Midbrain (tissue), 1 donor: Measurements from ENCODE around the gene CRYGB.
"Not testable (repeated sequence)": the region's sequence is repeated elsewhere in the genome, so short reads cannot be mapped to it uniquely, and the experiment has no call there.

Experiments used
- DNase-seq: peaks from one replicate; lab custom pipeline; 2025; lab: John Stamatoyannopoulos, UW

The CRYGB gene

GRCh38 chr2:208150094-208150493, 4.1 kb upstream of the CRYGB start:
- DNase-seq = no peak

DNA sequence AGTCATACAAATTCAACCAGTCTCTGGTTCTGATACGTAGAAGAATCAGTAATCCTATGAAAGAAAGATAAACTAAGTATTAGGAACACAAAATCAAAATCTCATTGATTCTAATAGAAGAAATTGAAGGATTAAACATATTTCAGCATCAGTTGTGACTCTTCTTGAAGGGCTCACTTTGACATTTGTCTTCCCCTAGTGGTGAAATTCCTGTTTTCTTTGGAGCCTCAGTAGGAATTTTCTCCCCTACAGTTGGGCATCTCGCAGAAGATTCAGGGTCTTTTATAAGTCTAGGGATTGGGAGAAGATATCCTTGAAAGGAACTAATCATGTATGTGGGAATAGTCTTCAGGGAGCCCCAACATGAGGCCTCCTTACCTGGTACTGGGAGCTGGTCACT, 2.8 kb upstream of the CRYGB start:
- no peak for DNase-seq

- no peak for DNase-seq
Observed at GRCh38 chr2:208147759-208148158, 1.8 kb upstream of the CRYGB start.

DNA sequence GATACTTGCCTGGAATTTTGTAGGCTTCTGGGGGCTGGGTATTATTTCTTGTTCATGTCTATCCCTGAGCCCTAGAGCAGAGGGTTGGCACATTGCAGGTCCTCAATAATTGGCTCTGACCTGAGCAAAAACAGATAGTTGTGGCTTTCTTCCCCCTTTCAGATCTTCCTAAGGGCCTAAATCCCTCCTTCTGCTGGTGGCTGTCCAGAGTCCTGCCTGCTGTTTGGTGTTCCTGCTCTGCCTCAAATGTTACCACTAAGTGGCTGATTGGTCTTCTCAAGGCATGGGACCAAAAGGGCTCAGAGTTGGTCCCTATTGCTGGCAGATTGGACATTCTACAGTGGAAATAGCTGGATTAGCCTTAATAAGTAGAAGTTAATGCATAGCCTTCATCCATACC, 1.1 kb upstream of the CRYGB start:
- no peak for DNase-seq

DNA sequence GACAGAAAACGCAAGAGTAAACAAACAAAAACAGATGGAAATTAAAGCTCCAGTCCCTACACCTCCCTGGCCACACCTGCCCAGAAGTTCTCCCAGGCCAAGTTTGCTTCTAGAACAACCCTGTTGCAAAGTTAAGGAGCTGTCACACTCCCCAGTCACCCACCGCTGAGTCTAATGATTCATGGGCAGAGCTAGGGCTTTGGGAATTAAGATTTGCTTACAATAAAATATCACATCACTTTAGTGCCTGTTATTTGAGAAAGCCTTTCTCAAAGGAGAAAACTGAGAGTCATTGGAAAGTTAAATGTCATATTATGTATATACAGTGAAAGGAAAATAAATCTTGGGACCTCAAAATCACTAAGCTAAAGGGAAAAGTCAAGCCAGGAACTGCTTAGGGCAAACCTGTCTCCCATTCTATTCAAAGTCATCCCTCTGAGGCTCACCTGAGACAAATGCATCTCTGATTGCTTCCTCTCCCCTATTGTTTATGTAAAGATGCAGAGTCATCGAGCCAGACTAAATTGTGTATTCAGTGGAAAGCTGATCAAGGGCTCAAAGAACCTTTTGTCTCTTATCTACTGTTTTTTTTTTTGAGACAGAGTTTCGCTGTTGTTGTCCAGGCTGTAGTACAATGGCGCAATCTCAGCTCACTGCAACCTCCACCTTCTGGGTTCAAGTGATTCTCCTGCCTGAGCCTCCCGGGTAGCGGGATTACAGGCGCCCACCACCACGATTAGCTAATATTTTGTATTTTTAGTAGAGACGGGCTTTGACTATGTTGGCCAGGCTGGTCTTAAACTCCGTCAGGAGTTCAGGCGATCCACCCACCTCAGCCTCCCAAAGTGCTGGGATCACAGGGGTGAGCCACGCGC, 2.8 kb downstream of the CRYGB start:
- DNase-seq = no peak

DNA sequence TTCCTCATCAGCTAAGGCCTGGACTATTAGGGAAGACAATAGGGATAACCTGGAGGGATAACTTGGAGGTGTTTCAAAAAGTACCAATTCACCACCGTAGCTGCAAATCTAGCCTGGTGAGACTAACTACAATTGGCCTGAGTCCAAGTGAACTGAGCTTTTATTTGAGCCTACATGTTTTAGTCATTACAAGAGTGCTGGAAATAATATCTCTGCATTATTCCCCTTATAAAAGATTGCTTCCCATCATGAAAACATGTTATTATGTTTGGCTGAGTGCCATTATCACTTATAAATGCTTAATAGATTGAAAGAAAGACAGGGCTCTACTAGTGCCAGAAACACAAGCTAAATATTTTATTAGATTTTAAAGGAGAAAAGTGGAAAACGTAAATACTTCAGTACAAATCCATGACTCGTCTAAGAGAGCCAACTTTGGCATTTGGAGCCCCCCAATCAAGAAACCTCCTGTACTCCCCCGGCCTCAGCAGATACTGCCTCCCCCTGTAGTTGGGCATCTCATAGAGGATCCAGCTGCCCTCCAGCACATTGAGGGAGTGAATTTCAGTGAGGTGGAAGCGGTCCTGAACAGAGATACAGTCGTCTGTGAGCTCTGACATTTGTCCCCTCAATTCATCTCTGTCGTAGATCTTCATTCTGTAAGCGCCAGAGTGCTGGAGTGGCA, 3.6 kb downstream of the CRYGB start:
- DNase-seq = no peak

DNA sequence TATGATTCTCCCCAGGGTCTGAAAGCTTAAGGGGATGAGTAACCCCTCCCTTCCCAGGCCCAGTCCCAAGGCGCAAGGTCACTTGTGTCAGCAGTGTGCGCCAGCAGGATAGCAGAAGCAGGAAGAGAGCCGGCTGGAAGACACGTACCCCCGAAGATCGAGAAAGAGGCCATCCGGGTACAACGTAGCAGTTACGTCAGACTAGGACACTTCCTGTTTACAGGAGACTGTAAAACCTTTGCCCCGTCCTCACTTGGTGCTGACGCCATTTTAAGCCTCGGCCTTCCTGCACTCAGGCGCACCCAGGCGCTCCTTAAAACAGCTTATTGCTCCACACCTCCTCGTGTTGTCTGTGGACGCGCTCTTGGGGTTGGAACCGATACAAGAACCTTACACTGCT, 6.5 kb downstream of the CRYGB start:
- no peak for DNase-seq

- not testable (repeated sequence) for DNase-seq
Observed at GRCh38 chr2:208138334-208138733, 7.6 kb downstream of the CRYGB start.

- no peak for DNase-seq
Observed at GRCh38 chr2:208136716-208137094, 9.3 kb downstream of the CRYGB start.

DNA sequence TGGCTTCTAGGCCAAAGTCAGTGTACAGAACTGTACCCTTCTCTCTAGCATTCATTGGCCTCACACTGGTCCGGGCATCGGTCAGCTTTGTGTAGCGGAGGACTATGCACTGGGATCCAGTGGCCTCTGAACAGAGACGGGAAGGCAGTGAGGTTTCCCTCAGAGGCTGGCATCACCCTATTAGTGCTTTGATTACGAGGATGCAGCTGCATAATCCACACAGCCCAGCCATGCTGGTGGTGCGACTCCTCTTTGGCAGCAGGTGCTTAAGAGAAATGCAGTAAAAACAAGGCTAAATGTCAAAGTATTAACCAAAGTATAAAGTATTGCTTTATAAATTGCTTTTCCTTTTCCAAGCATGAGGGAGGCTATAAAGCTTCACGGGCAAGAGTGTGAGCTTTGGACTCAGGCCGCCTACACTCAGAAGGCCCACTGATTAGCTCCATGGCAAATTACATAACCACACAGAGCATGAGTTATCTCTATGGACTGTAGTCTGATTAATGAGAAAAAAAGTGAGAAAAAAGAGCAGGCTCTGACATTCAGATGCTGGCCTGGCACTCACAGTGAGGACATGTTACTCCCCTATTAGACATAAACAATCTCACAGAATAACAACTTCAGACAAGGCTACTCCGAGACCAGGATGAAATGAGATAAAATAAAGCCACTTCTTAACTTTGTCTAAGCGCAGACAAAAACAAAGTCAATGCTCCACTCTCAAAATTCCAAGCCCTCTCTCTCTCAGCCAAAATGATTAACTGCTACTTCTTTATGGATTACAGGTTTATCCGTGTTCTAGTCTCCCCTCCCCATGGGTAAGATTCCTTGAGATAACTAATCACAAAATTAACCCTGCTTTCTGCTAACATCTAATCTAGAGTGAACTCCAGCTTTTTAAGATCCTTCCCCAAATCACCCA, 9.9 kb downstream of the CRYGB start:
- DNase-seq = no peak

GRCh38 chr2:208134928-208135586, 10.9 kb downstream of the CRYGB start:
- no peak for DNase-seq

DNA sequence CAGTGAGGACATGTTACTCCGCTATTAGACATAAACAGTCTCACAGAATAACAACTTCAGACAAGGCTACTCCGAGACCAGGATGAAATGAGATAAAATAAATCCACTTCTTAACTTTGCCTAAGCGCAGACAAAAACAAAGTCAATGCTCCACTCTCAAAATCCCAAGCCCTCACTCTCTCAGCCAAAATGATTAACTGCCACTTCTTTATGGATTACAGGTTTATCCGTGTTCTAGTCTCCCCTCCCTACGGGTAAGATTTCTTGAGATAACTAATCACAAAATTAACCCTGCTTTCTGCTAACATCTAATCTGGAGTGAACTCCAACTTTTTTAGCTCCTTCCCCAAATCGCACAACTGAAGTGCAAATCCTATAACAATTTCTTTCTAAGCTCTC, 15.2 kb downstream of the CRYGB start:
- DNase-seq = no peak

DNA sequence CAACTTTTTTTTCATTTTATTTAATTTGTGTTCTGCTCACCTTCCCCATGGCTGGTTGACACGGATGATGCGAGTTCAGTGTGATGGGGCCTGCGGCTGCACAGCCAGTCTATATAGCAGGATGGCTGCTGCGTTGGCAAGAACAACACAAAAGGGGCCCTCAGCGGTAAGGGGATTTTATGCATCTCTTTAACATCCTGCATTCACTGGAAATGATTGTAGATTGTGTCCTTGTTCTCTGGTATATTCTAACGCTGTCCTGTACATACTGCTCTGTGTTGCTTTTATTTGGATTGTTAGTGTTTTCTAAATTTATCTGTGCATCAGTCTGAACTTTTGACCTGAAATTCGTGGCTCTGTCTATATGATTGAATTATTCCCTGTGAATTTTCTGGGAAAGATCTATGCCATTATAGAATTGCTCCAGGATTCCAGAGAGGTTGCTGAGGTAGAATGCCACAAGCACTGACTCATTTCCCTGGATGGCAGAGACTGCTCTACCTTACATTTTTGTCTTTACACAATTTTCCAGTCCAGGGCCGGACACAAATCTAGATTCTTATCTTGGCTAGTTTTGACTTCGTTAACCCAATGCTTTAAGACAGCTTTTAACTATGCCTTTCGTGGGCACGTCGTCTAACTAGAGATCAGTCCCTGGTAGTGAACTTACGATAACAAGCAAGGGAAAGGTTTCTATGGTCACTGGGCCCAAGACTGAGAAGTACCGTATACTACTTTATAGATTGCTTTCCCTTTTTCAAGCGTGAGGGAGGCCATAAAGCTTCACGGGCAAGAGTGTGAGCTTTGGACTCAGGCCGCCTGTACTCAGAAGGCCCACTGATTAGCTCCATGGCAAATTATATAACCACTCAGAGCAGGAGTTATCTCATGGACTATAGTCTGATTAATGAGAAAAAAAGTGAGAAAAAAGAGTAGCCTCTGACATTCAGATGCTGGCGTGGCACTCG, 15.9 kb downstream of the CRYGB start, which contains the start of gene CRYGC:
Gene CRYGC, minus strand, starts transcription at position 85 of the 968 bp plus-strand sequence. Its CDS starts 36 bp downstream, at position 49.
- no peak for DNase-seq

GRCh38 chr2:208128136-208128535, 17.8 kb downstream of the CRYGB start:
- DNase-seq = no peak

DNA sequence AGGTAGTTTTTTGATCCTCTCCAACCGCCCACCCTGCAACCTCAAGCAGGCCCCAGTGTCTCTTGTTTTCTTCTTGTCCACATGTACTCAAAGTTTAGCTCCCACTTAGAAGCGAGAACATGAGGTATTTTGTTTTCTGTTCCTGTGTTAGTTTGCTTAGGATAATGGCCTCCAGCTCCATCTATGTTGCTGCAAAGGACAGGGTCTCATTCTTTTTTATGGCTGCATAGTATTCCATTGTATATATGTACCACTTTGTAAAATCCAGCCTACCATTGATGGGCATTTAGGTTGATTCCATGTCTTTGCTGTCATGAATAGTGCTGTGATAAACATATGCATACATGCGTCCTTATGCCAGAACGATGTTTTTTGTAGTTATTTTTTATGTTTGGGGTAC, 18.9 kb downstream of the CRYGB start:
- no peak for DNase-seq

- no peak for DNase-seq
Observed at GRCh38 chr2:208125251-208125650, 20.7 kb downstream of the CRYGB start.

DNA sequence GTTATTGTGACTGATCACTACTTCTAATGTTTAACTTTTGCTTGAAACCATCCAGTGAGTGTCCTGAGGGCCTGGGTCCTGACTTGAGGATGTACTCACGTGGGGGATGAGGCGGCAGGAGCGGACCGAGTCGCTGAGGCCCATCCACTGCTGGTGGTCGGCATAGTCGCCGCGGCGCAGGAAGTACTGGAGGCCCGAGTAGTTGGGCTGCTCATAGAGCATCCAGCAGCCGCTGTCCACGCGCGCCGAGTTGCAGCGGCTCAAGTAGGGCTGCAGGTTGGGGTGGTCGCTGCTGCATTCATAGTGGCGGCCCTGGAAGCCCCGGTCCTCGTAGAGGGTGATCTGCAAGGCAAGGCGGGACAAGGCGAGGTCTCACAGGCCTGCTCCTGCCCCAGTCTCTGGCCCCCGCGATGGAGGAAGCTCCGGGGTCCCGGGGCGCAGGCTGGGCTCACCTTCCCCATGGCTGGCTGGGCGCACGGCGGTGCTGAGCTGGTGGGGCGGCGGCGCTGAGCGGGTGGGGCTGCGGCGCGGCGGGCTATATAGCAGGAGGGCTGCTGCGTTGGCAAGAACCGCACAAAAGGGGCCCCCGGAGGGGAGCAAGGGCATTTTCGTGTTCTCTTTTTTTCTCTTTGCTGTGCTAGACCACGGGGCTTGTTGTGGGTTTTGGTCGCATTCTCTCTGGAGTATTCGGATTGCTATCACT, 21.8 kb downstream of the CRYGB start, which contains the start of gene CRYGD:
Gene CRYGD, minus strand, starts transcription at position 512 of the 703 bp plus-strand sequence. Its CDS starts 51 bp downstream, at position 461.
- not testable (repeated sequence) for DNase-seq

GRCh38 chr2:208122248-208122647, 23.7 kb downstream of the CRYGB start:
- no peak for DNase-seq

DNA sequence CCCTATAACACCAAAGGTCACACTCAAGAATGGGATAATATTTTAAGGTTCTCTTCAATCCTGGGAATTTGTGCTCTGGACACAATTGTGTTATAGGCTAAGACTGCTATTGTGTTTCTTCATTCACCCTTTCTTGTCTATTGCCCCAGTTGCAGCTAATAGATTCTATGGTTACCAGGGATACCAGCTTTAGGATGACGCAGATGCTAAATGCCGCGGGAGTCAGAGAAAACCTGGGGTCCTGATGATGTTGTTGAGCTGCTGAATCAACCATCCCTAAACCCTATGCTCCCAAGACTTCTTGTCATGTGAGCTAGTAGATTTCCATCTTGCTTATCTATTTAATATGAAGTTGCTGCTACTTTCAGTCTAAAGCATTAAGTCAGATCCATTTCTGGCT, 27.0 kb downstream of the CRYGB start:
- DNase-seq = no peak

DNA sequence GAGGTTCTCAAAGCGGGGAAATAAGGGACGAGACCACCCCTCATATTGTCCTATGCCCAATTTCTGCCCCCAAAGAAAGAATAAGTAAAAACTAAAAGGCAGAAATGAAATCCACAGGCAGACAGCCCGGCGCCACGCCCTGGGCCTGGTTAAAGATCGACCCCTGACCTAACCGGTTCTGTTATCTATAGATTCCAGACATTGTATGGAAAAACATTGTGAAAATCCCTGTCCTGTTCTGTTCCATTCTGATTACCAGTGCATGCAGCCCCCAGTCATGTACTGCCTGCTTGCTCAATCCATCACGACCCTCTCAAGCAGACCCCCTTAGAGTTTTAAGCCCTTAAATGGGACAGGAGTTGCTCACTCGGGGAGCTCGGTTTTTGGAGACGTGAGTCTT, 28.6 kb downstream of the CRYGB start:
- DNase-seq = not testable (repeated sequence)
